ENCODE data around the gene TLE4. TPM values are rescaled to one million over a fixed set of nuclear protein-coding genes. Genes with fewer than 3 reads are reported as not detected.

TLE4 gene
- total and polyA plus RNA-seq, 2 experiments from 2014 or later, result 45.8 to 72.9 TPM

DNA sequence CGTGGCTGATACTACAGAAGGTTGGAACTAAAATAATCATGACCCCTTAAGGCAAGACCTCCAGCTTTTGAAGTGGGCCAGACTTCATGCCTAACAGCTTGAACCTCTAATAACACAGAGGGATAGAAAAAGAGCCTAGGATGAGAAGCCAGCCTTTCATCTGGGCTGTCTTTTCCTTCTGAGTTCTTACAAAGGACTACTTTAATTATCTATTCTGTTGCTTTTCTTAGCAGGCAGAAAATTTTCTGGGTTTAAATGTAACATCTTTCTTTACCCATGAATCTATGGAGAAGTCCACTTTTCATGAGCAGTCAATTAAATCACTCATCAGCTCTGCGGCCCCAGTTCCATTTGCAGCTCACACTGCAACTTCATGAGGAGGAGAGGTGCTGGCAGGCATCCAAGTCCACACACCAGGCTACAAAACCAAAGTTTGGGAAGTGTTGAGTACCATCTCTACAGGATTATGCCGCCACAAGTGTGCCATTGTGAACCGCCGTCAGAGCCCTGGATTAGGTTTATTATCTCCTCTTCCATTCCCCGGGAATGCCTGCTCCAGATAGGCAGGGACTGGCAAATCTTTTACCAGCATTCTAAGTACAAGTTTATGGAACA, 192.0 kb downstream of the TLE4 start:
- Histone ChIP-seq H3F3A (replicated peaks; ENCODE audit: low read depth) (no peaks in the 10 kb centered on the region), H4K20me1 (replicated peaks; ENCODE audit: insufficient read depth) (no peaks in the 10 kb centered on the region), H3K4me2 (no peak overlapping the region), H2AFZ (no peak overlapping the region), H3K4me3 (no peak overlapping the region), H3K9me2 (ENCODE audit: insufficient read depth) (peaks cover 11% of the 10 kb centered on the region; the same call in 1 of the 2 replicates), H3K4me1 (ENCODE audit: insufficient read depth) (no peaks in the 10 kb centered on the region), H3K79me2 (replicated peaks; ENCODE audit: insufficient read depth) (no peaks in the 10 kb centered on the region), H3K27ac (ENCODE audit: low read depth) (no peak overlapping the region), H3K27me3 (ENCODE audit: insufficient read depth) (no peaks in the 10 kb centered on the region), H3K36me3 (ENCODE audit: insufficient read depth) (no peaks in the 10 kb centered on the region)
- Mint-ChIP-seq H3K27me3 (ENCODE audit: insufficient read depth, low read depth, poor library complexity) (peaks cover 1% of the 10 kb centered on the region), H3K27ac (no peak overlapping the region), H3K36me3 (ENCODE audit: low read depth) (peaks cover 3% of the 10 kb centered on the region; the same call in 1 of the 3 replicates), H3K4me1 (peaks cover 5% of the 10 kb centered on the region; the same call in 1 of the 3 replicates), H3K9me3 (no peaks in the 10 kb centered on the region), H3K4me3 (no peak overlapping the region)
- ATAC-seq (no peak), DNase-seq (ENCODE audit: low spot score) (no peak)
- no peak for TF ChIP-seq EZH2phosphoT487 (IDR thresholded peaks at IDR 0.05; ENCODE audit: unreplicated experiment)
- TF ChIP-seq REST (IDR thresholded peaks at IDR 0.05; ENCODE audit: unreplicated experiment), result no peak
- no peak for TF ChIP-seq CREB1 (CRISPR knock-in tag; IDR thresholded peaks at IDR 0.05; ENCODE audit: low read depth)
- TF ChIP-seq, protein P1, sequence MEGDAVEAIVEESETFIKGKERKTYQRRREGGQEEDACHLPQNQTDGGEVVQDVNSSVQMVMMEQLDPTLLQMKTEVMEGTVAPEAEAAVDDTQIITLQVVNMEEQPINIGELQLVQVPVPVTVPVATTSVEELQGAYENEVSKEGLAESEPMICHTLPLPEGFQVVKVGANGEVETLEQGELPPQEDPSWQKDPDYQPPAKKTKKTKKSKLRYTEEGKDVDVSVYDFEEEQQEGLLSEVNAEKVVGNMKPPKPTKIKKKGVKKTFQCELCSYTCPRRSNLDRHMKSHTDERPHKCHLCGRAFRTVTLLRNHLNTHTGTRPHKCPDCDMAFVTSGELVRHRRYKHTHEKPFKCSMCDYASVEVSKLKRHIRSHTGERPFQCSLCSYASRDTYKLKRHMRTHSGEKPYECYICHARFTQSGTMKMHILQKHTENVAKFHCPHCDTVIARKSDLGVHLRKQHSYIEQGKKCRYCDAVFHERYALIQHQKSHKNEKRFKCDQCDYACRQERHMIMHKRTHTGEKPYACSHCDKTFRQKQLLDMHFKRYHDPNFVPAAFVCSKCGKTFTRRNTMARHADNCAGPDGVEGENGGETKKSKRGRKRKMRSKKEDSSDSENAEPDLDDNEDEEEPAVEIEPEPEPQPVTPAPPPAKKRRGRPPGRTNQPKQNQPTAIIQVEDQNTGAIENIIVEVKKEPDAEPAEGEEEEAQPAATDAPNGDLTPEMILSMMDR (conservative IDR thresholded peaks at IDR 0.05; ENCODE audit: low read depth in 2 of 2), result no peak
- TF ChIP-seq ZNF331 (CRISPR knock-in tag; IDR thresholded peaks at IDR 0.05; ENCODE audit: low read depth), result no peak
- no peak for TF ChIP-seq NANOG (IDR thresholded peaks at IDR 0.05; ENCODE audit: borderline replicate concordance)
- TF ChIP-seq, protein P2, sequence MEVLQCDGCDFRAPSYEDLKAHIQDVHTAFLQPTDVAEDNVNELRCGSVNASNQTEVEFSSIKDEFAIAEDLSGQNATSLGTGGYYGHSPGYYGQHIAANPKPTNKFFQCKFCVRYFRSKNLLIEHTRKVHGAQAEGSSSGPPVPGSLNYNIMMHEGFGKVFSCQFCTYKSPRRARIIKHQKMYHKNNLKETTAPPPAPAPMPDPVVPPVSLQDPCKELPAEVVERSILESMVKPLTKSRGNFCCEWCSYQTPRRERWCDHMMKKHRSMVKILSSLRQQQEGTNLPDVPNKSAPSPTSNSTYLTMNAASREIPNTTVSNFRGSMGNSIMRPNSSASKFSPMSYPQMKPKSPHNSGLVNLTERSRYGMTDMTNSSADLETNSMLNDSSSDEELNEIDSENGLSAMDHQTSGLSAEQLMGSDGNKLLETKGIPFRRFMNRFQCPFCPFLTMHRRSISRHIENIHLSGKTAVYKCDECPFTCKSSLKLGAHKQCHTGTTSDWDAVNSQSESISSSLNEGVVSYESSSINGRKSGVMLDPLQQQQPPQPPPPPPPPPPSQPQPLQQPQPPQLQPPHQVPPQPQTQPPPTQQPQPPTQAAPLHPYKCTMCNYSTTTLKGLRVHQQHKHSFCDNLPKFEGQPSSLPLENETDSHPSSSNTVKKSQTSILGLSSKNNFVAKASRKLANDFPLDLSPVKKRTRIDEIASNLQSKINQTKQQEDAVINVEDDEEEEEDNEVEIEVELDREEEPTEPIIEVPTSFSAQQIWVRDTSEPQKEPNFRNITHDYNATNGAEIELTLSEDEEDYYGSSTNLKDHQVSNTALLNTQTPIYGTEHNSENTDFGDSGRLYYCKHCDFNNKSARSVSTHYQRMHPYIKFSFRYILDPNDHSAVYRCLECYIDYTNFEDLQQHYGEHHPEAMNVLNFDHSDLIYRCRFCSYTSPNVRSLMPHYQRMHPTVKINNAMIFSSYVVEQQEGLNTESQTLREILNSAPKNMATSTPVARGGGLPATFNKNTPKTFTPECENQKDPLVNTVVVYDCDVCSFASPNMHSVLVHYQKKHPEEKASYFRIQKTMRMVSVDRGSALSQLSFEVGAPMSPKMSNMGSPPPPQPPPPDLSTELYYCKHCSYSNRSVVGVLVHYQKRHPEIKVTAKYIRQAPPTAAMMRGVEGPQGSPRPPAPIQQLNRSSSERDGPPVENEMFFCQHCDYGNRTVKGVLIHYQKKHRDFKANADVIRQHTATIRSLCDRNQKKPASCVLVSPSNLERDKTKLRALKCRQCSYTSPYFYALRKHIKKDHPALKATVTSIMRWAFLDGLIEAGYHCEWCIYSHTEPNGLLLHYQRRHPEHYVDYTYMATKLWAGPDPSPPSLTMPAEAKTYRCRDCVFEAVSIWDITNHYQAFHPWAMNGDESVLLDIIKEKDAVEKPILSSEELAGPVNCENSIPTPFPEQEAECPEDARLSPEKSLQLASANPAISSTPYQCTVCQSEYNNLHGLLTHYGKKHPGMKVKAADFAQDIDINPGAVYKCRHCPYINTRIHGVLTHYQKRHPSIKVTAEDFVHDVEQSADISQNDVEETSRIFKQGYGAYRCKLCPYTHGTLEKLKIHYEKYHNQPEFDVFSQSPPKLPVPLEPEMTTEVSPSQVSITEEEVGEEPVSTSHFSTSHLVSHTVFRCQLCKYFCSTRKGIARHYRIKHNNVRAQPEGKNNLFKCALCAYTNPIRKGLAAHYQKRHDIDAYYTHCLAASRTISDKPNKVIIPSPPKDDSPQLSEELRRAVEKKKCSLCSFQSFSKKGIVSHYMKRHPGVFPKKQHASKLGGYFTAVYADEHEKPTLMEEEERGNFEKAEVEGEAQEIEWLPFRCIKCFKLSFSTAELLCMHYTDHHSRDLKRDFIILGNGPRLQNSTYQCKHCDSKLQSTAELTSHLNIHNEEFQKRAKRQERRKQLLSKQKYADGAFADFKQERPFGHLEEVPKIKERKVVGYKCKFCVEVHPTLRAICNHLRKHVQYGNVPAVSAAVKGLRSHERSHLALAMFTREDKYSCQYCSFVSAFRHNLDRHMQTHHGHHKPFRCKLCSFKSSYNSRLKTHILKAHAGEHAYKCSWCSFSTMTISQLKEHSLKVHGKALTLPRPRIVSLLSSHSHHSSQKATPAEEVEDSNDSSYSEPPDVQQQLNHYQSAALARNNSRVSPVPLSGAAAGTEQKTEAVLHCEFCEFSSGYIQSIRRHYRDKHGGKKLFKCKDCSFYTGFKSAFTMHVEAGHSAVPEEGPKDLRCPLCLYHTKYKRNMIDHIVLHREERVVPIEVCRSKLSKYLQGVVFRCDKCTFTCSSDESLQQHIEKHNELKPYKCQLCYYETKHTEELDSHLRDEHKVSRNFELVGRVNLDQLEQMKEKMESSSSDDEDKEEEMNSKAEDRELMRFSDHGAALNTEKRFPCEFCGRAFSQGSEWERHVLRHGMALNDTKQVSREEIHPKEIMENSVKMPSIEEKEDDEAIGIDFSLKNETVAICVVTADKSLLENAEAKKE (CRISPR knock-in tag; IDR thresholded peaks at IDR 0.05), result no peak
- TF ChIP-seq STAT1 (IDR thresholded peaks at IDR 0.05; ENCODE audit: unreplicated experiment), result no peak
- no peak for TF ChIP-seq JUNB (IDR thresholded peaks at IDR 0.05; ENCODE audit: unreplicated experiment)
- TF ChIP-seq EZH2 (IDR thresholded peaks at IDR 0.05; ENCODE audit: low read depth, unreplicated experiment), result no peak
- no peak for TF ChIP-seq ZNF114 (CRISPR knock-in tag; IDR thresholded peaks at IDR 0.05)
- no peak for TF ChIP-seq POLR2AphosphoS5 (IDR thresholded peaks at IDR 0.05; ENCODE audit: low read depth)
- TF ChIP-seq, protein P3, sequence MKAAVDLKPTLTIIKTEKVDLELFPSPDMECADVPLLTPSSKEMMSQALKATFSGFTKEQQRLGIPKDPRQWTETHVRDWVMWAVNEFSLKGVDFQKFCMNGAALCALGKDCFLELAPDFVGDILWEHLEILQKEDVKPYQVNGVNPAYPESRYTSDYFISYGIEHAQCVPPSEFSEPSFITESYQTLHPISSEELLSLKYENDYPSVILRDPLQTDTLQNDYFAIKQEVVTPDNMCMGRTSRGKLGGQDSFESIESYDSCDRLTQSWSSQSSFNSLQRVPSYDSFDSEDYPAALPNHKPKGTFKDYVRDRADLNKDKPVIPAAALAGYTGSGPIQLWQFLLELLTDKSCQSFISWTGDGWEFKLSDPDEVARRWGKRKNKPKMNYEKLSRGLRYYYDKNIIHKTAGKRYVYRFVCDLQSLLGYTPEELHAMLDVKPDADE (IDR thresholded peaks at IDR 0.05), result no peak

Measured in GM23338 (cell line).